ENCODE results near the gene CCDC158. TPM values are rescaled to one million over a fixed set of nuclear protein-coding genes. Genes with fewer than 3 reads are reported as not detected.

Gene CCDC158
- total RNA-seq, 1 donor from 2014 or later = 0.81 TPM

DNA sequence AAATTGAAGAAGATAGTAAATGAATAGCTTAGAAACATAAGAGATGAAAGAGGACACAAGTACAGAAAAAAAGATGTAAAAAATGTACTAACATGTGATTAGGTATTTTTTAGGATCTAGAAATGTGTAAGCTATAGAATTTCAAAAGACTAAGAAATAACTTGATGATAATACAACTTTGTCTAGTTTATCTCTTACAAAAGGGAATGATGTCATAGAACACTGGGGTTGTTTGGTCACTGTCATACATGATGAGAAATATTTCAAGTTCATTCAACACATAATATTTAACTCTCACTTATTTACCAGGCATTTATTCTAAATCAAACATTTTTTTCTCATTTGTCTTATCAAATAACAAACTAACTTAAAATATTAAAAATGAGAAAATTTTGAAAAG lies 95.9 kb downstream of the CCDC158 start:
- intact Hi-C loops (cut with DNase I) = no loop called here
- DNase-seq (ENCODE audit: low spot score) = no peak

DNA sequence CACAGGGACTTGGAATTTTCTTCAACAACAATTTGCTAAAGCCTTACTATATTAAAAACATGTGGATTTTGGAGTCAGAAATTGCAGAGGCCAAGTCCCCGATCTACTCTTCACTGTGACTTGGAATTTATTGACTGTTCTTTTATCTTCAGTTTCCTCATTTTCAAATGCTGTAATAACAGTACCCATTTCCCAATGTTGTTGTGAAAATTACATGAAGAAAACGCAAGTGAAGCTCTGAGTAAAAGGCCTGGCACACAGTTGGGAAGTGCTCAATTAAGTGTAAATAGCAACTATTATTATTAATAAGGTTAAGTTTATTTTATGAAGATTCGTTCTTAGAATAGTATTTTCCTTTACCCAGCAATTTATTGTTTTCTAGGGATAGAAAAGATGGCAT lies 98.7 kb downstream of the CCDC158 start:
- DNase-seq (ENCODE audit: low spot score) = no peak
- intact Hi-C loops (cut with DNase I) = no loop called here

DNA sequence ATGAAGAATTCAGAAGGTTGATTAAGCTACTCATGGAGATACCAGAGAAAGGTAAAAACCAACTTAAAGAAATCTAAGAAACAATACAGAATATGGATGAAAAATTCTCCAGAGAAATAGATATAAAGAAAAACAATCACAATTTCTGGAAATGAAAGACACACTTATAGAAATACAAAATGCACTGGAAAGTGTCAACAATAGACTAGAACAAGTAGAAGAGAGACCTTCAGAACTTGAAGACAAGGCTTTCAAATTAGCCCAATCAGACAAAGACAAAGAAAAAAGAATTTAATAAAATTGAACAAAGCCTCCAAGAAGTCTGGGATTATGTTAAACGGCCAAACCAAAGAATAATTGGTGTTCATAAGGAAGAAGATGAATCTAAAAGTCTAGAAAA lies 104.8 kb downstream of the CCDC158 start:
- intact Hi-C loops (cut with DNase I) = no loop called here
- no peak for DNase-seq (ENCODE audit: low spot score)

DNA sequence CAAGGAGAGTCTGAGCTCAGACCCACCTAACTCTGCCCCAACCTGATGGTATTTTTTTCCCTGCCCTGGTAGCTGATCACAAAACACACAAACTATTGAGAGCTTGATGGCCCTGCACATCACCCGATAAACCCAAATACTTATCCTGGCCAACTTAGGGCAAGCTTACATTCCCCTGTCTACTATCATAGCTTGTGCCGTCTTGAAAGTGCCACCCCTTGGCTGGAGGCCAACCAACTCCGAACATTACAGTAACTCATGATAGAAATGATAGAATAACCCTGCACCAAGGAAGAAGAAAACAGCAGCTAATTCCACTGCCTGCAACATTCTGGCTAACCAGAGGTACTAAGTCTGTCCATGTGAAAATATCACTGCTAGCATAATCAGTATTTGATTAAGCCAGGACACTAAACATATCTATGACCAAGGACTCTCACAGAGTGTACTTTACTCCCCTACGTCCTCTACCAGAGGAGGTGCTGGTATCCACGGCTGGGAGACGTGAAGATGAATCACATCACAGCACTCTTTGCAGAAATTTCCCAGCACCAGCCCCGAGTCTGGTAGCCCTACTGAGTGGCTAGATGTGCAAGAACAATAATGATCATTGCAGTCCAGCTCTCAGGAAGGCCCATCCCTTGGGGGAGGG lies 105.5 kb downstream of the CCDC158 start:
- intact Hi-C loops (cut with DNase I) = no loop called here
- DNase-seq (ENCODE audit: low spot score) = no peak

DNA sequence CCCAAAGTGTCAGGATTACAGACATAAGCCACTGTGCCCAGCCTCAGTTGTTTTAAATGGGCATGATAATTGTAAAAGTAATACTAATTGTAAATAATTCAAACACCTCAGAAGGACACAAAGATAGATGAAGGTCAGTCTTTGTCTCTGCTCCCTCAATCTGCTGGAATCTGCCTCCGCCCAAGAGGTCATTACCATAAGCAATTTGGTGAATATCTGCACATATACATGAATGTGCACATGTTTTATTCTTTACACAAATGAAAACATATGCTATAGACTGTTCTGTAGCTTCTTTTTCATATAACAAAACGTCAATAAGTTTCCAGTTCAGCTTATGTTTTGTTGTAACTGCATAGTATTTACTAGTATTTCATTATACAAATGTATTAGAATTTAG lies 107.4 kb downstream of the CCDC158 start:
- DNase-seq (ENCODE audit: low spot score) = no peak
- intact Hi-C loops (cut with DNase I) = no loop called here

DNA sequence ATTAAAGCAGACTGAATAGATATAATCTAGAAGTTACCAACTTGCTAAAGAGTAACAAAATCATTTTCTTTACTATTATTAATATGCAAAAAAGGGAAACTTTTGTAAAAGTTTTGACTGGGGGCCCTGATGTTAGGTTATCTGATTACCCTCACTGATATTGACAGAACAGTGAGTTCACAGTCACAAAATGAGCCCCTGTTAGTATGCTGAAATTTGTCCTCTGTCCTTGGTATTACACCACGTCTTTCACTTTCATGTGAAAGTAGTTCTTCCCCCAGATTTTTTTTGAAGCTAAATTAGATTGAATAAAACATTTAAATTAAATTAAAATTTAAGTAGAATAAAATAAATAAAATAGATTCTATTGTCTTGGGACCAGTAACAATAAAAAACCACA lies 108.5 kb downstream of the CCDC158 start:
- intact Hi-C loops (cut with DNase I) = no loop called here
- DNase-seq (ENCODE audit: low spot score) = no peak

DNA sequence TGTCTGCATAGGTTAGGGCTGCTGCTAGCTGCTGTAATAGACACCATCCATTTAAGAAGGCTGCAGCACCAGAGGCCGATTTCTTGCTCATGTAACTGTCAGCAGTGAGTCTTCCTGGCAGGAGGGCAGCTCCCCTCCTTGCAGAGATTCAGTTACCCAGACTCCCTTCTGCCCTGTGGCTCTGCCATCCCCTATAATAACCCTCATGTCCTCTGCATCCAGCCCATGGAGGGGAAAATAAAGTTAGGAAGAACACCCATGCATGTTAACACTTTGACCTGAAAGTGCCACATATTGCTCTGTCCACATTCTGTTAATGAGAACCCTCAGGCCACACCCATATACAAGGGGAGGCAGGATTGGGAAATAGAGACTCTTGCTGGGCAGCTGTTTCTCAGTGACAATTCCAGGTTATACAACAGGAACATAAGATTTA lies 109.0 kb downstream of the CCDC158 start:
- intact Hi-C loops (cut with DNase I) = no loop called here
- no peak for DNase-seq (ENCODE audit: low spot score)

DNA sequence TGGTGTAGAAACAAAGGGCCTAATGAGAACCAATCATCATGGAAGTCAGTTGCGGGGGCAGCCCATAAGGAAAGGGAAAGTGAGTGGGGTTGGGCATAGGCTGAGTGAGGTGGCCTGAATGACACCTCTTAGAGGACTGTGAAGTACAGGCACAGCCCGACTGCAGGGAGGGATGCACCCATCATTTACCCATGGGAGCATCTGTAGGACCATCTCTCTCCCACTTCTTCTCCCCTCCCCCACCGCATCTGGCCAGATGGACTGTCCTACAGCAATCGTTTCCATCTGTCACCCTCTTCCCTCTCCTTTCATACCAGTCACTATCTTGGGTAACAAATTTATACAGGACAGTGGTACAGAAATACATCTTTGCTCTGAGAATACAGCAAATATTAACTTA lies 110.3 kb downstream of the CCDC158 start:
- DNase-seq (ENCODE audit: low spot score) = no peak
- intact Hi-C loops (cut with DNase I) = no loop called here

DNA sequence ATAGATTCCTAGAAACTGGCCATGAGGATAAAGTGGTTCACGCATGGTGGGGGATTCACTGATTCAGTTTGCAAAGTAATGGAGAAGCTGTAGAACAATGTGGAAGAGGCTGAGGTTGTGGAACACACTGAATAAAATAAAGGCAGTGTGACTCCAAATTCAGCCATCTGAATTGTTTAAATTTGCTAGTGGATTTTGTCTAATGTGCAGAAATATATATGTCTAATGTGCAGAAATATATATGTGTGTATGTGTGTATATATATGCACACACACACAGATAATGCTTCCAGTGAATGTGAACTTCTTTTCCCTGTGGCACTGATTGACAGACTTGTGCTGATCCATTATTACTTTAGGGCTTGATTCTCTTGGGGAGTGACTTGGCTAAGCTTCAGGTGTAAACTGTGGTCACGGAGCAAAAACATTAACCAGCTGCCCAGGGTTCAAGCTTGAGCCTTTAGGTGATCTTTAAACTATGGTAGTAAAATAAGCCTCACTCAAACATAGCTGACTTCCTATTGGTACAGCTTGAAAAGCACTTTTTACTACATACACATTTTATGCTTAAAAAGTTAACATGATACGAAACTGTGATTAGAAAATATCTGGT lies 110.9 kb downstream of the CCDC158 start:
- intact Hi-C loops (cut with DNase I) = loop anchor here (2.0 to 10.0 kb wide), 5 partner anchors 31 to 185 kb away; partner anchors contain the start of genes CCDC158 and FAM47E
- DNase-seq (ENCODE audit: low spot score) = no peak

DNA sequence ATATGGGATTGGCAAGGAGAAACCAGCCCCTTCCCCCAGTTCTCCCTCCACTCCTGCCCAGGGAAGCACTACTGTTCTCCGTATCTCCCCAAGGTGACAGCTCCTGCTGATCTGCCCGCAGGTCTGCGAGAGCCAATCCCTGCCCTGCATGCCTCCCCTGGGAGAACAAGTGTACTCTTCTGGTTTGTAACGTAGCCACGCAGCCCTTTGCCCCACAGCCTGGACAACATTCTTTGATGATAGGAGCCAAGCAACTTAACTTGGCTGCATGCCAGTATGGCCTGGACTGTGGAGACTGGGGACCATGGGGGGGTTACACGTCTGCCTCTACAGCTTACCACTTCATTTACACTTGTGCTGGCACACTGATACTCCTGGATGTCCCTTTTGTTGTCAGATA lies 112.4 kb downstream of the CCDC158 start:
- intact Hi-C loops (cut with DNase I) = loop anchor here (2.0 to 10.0 kb wide), 5 partner anchors 32 to 186 kb away; partner anchors contain the start of genes CCDC158 and FAM47E
- peak; percentile 83 for DNase-seq (ENCODE audit: low spot score)

DNA sequence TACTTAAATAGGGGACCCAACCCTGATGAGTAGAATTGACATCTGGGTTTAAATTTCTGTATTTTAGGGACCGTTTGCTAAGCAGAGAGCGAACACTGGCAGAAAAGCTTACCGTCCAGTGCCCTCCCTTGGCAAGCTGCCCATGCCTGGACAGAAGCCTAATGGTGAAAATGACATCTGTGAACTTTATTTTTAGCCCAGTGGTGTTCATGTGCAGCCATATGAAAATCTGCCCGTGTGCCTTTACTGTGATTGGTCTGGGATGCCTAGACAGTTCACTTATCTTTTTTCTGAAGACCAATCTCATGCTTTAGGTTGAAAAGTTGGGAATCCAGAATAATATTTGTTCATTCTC lies 113.3 kb downstream of the CCDC158 start:
- DNase-seq (ENCODE audit: low spot score) = no peak
- intact Hi-C loops (cut with DNase I) = loop anchor here (2.0 to 10.0 kb wide), 6 partner anchors 33 to 187 kb away; partner anchors contain the start of genes CCDC158, FAM47E and SCARB2

DNA sequence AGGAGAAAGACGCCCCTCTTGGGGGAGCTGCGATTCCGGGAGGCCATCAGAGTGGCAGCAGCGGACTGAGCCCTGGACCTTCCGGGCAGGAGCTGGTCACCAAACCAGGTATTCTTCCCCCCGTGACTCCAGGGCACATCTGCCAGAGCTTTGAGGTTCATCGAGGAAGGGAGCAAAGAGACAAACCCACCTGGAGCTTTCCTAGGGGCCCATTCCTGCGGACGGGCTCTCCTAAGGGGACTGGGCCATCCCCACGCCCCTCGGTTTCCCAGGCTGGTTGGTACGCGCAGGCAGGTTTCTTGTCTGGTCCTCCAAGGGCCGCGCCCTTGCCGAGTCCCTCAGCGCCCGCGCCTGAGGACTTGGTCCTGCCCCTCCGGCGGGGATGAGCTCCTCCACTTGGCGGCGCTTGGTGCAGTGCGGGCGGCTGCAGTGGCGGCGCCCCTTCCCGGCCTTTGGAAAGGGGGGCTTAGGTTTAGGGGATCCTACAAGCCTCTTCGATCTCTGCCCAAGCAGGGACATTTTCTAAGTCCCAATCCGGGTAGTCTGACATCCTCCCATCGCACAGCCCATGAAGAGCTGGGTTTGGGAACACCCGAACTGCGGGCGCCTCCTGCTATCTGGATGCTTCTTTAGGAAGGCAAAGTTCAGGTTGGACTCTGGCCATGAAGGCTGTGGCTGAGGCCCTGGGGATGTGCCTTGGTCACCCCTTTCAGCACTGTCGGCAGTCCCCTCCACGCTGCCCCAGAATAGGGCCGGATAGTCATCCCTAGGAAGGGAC lies 113.9 kb downstream of the CCDC158 start:
- intact Hi-C loops (cut with DNase I) = loop anchor here (1.0 to 10.0 kb wide), 6 partner anchors 55 to 188 kb away; partner anchors contain the start of genes CCDC158, FAM47E and SCARB2

DNA sequence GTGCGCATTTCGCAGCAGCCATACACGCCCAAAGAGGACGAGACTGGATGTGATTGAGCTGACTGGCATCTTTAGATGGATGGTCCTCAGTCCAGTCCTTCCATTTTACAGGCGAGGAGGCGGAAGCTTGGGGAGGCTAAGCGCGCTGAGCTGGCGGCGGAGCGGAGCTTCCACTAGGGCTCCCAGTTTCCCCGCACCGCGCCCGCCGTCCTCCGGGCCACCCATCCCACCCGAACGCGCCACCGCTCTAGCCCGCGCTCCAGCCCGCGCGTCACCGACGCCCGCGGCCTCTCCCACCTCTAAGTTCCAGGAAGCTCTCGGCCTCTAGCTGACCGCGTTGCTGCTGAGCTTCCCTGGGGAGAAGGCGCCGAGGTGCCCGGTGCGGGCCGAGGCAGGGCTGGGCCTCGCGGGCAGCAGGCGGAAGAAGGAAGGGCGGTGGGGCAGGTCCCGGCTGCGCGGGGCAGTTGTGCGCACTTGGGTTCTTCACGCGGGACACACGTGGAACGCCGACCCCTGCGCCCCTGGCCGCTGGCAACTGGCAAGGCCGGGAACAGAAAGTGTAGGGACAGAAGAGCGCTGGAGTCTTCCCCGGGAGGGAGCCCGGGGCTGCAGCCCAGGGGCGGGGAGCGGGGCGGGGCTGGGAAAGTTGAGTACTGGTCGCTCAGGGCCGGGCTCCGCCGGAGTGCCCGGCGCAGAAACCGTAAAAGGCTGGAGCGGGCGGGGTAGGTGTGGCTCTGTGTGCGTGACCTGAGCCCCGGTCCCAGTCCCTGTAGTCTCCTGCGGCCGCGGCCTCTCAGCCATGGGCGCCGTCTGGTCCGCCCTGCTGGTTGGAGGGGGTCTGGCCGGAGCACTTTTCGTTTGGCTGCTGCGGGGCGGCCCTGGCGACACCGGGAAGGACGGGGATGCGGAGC lies 114.7 kb downstream of the CCDC158 start, which contains the start of gene STBD1:
TSS of gene STBD1 (plus strand) at position 763 of the 911 bp plus-strand sequence. CDS start at position 800, 37 bp downstream.
- DNase-seq (ENCODE audit: low spot score) = peak; percentile 93
- intact Hi-C loops (cut with DNase I) = loop anchor here (1.0 to 10.0 kb wide), 6 partner anchors 54 to 189 kb away; partner anchors contain the start of genes CCDC158, FAM47E and SCARB2

More for the DNA sequence above, 113.9 kb downstream of the CCDC158 start:
- DNase-seq (ENCODE audit: low spot score) = peak; percentile 86

DNA sequence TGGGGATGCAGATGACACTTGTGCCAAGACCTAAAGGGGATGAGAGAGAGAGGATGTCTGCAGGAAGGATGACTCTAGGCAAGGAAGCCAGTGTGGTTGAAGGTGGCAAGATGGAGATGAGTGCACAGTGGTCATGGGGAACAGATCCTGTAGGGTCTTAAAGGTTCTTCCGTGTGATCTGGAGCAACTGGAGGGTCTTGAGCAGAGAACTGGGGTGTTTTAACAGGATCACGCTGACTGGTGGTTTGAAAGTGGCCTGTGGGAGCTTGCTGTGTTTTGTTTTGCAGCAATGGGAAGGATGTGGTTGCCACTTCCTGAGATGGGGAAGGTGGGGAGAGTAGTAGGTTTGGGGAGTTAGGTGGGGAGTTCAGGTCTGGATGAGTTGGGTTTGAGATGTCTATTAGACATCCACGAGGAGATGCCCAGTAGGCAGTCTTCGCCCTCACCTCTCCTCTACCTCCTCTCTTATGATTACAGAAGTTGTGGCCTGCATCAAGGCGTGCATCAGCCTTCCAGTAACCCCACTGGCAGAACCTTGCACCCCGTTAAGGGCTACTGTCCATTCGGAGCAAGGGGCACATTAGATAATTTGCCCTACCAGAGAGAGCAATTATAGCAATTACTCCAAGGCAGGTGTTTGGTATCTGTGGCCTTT lies 115.8 kb downstream of the CCDC158 start:
- intact Hi-C loops (cut with DNase I) = loop anchor here (5.0 to 10.0 kb wide), 4 partner anchors 53 to 190 kb away; partner anchors contain the start of genes CCDC158 and FAM47E

DNA sequence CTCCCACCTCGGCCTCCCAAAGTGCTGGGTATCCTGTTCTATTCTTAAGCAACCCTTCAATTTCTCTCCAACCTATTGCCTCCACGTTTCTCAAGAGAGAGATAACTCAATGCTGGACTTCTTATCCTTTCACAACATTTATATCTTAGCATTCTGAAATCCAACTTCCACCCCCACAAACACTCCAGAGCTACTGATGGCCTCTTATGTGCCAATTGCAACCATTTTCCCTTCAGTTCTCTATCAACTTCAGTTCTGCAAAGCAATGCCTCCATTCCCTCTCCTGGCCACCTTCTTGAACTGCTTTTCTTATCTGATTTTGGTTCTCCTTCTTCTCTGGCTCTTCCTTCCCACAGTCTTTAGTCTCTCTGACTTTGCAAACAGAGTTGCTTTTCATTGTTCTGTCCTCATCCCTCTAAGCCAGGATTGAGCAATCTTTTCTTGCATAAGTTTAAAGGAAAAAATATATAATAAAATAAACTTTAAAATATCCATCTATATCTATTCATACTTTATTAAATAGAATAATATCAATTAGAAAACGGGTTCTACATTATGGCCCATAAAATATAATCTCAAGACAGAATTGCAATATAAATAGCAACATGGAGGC lies 118.0 kb downstream of the CCDC158 start:
- intact Hi-C loops (cut with DNase I) = loop anchor here (10.0 kb wide), 1 partner anchor 192 kb away; no protein-coding TSS in a partner anchor
- DNase-seq (ENCODE audit: low spot score) = no peak

More for the DNA sequence above, 115.8 kb downstream of the CCDC158 start:
- DNase-seq (ENCODE audit: low spot score) = no peak

DNA sequence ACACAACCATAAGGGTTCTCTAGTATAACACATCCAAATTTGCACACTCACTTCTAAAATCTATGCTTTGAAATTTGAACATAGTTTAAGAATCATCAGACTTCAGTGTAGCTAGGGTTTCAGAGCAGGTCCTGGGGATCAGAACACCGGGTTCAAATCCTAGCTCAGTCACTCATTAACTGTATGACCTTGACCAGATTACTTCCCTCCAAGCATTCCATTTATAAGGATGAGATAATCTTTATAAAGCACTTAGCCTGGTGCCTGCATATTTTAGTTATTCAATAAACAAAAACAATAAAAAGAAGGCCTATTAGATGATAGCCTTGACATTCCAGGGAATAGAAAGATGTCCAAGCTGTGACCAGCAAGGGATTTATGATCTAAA lies 119.2 kb downstream of the CCDC158 start:
- intact Hi-C loops (cut with DNase I) = loop anchor here (10.0 kb wide), 1 partner anchor 193 kb away; no protein-coding TSS in a partner anchor
- no peak for DNase-seq (ENCODE audit: low spot score)

DNA sequence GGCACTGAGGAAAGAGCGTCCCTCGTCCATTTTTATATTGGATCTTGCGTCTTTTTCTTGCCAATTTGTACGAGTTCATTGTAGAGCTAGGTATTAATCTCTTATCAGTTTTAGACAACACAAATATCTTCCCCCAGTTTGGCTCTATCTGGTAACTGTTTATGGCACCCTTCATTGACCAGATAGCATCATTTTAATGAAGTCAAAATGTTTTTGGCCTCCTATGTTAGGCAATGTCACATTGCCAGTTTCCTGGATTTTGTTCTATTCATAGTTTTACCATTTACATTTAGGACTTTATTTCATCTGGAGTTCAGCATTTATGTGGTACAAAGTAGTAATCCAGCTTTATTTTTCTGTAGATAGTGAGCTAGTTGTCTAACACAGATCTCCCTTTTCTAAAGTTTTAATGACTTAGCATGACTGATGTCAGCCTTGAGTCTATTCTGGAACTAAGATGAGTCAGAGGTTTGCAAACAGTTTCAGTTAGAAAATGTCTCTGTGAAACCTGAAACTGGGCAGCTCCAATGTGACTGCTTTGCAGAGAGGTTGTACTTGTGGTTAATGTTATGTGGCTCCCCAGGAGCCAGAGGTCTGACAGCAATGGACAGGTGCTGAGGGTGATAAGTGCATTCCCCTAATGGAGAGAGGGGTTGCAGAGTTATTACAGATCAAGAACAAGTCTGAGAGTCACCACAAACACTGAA lies 119.7 kb downstream of the CCDC158 start:
- intact Hi-C loops (cut with DNase I) = loop anchor here (10.0 kb wide), 1 partner anchor 194 kb away; no protein-coding TSS in a partner anchor
- no peak for DNase-seq (ENCODE audit: low spot score)
